ENCODE measurements around the gene IGF1R. TPM values are rescaled to one million over a fixed set of nuclear protein-coding genes. Genes with fewer than 3 reads are reported as not detected.
"Not testable (repeated sequence)": the region's sequence is repeated elsewhere in the genome, so short reads cannot be mapped to it uniquely, and the experiment has no call there.

Gene IGF1R
- total and polyA plus RNA-seq, 4 donors: 5.9 to 154 (median 27.6) TPM

DNA sequence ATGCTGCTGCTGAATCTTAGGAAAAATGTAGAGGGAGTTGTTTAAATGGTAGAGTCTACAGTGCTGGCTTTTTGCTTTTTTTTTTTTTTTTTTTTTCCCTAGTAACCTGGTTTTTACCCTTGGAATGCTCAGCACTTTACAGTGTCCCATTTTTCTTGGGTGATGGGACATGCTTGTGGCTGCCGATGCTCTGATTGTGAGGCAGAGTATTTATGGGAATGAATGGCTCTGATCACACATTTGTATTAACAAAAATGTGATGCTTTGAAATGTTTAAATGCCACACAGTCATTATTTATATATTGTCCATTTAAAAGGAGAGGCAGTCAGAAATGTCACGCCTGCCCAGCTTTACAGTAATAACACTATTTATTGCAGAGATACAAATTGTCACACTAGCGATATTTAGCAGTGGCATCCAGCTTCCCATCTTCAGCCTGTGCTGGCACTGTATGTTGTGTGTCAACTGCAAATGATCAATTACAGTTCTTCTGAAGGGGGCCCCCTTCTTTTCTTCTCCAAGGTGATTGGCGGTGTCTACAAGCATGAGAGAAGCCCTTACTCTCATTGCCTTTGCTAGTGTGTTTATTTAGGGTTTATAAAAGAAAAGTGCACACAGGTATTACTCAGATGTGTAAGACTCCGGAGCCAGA is 30.9 kb upstream of the IGF1R start:
- ATAC-seq (ENCODE audit: insufficient read depth, low FRiP score): no peak
- Histone ChIP-seq H3K4me1 (ENCODE audit: control insufficient read depth in 5 of 5, insufficient read depth in 5 of 5, low read length in 5 of 5) (no peaks in the 10 kb centered on the region), H3K9me3 (ENCODE audit: control insufficient read depth in 4 of 4, insufficient read depth in 3 of 4, low read length in 3 of 4) (no peaks in the 10 kb centered on the region), H3K36me3 (ENCODE audit: control insufficient read depth in 4 of 4, insufficient read depth in 4 of 4, low read length in 4 of 4) (no peaks in the 10 kb centered on the region), H3K27me3 (ENCODE audit: control insufficient read depth in 3 of 3, insufficient read depth in 3 of 3, low read length in 2 of 3) (peaks cover 0 to 23% (median 22%) of the 10 kb centered on the region in 3 donors), H3K27ac (ENCODE audit: low read depth in 1 of 2, low read length in 1 of 2) (no peak overlapping the region), H3K4me3 (no peak overlapping the region), H3K9ac (ENCODE audit: insufficient read depth in 1 of 2, low read length in 2 of 2) (no peak overlapping the region)
- TF ChIP-seq, protein P1, sequence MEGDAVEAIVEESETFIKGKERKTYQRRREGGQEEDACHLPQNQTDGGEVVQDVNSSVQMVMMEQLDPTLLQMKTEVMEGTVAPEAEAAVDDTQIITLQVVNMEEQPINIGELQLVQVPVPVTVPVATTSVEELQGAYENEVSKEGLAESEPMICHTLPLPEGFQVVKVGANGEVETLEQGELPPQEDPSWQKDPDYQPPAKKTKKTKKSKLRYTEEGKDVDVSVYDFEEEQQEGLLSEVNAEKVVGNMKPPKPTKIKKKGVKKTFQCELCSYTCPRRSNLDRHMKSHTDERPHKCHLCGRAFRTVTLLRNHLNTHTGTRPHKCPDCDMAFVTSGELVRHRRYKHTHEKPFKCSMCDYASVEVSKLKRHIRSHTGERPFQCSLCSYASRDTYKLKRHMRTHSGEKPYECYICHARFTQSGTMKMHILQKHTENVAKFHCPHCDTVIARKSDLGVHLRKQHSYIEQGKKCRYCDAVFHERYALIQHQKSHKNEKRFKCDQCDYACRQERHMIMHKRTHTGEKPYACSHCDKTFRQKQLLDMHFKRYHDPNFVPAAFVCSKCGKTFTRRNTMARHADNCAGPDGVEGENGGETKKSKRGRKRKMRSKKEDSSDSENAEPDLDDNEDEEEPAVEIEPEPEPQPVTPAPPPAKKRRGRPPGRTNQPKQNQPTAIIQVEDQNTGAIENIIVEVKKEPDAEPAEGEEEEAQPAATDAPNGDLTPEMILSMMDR (IDR thresholded peaks at IDR 0.05; ENCODE audit: control extremely low read depth, extremely low read depth): no peak
- DNase-seq: no peak
- 85 to 90% methylated on average over 5 of the region's 5 CpGs for WGBS, 2 donors

DNA sequence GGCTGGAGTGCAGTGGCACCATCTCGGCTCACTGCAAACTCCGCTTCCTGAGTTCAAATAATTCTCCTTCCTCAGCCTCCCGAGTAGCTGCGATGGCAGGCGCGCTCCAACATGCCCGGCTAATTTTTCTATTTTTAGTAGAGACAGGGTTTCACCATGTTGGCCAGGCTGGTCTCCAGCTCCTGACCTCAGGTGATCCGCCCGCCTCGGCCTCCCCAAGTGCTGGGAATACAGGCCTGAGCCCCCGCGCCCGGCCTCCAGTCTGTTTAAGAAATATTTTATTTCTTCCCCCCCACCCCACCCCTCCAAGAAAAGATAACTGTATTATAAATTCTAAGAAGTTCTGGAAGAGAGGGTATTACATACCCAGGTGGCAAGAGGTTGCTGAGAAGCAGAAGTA is 29.8 kb upstream of the IGF1R start:
- not testable (repeated sequence) for H3K9me3 ChIP-seq (ENCODE audit: control insufficient read depth in 4 of 4, insufficient read depth in 3 of 4, low read length in 3 of 4)

DNA sequence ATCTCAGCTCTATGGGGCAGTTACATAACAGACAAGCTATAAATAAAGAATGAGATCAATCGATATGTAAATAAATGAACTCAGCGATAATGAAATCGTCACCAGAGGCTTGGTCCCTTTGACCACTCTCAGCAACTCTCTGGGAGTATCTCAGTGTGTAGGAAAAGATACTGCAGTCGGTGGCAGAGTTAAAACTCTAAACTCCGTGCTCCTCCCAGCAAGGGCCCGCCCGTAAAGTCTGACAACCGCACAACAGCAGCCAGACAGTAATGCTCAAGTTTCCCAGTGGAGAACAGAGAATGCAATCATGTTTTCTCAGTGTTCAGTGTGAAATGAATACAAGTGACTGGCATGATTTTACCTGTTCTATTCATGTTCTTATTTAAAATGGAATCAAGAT is 28.3 kb upstream of the IGF1R start:
- no peaks in the 10 kb centered on the region for H3K9me3 ChIP-seq (ENCODE audit: control insufficient read depth in 4 of 4, insufficient read depth in 3 of 4, low read length in 3 of 4)
- WGBS, 2 donors: 87 to 90% methylated on average over 8 of the region's 8 CpGs
- no peak overlapping the region for H3K27ac ChIP-seq (ENCODE audit: low read depth in 1 of 2, low read length in 1 of 2)
- H3K27me3 ChIP-seq (ENCODE audit: control insufficient read depth in 3 of 3, insufficient read depth in 3 of 3, low read length in 2 of 3): peaks cover 0 to 36% (median 31%) of the 10 kb centered on the region in 3 donors
- no peaks in the 10 kb centered on the region for H3K4me1 ChIP-seq (ENCODE audit: control insufficient read depth in 5 of 5, insufficient read depth in 5 of 5, low read length in 5 of 5)
- no peaks in the 10 kb centered on the region for H3K36me3 ChIP-seq (ENCODE audit: control insufficient read depth in 4 of 4, insufficient read depth in 4 of 4, low read length in 4 of 4)
- ATAC-seq (ENCODE audit: insufficient read depth, low FRiP score) (no peak), DNase-seq (no peak)
- no peak overlapping the region for H3K4me3 ChIP-seq
- TF ChIP-seq, protein P1 (IDR thresholded peaks at IDR 0.05; ENCODE audit: control extremely low read depth, extremely low read depth): no peak
- no peak overlapping the region for H3K9ac ChIP-seq (ENCODE audit: insufficient read depth in 1 of 2, low read length in 2 of 2)

More for the DNA sequence above, 29.8 kb upstream of the IGF1R start:
- H3K27ac ChIP-seq (ENCODE audit: low read depth in 1 of 2, low read length in 1 of 2); H3K4me1 ChIP-seq (ENCODE audit: control insufficient read depth in 5 of 5, insufficient read depth in 5 of 5, low read length in 5 of 5); ATAC-seq (ENCODE audit: insufficient read depth, low FRiP score); H3K36me3 ChIP-seq (ENCODE audit: control insufficient read depth in 4 of 4, insufficient read depth in 4 of 4, low read length in 4 of 4); H3K4me3 ChIP-seq; DNase-seq; H3K9ac ChIP-seq (ENCODE audit: insufficient read depth in 1 of 2, low read length in 2 of 2): not testable (repeated sequence)
- peaks cover 0 to 25% (median 25%) of the 10 kb centered on the region in 3 donors for H3K27me3 ChIP-seq (ENCODE audit: control insufficient read depth in 3 of 3, insufficient read depth in 3 of 3, low read length in 2 of 3)
- WGBS, 2 donors: 90 to 91% methylated on average over 13 of the region's 13 CpGs

DNA sequence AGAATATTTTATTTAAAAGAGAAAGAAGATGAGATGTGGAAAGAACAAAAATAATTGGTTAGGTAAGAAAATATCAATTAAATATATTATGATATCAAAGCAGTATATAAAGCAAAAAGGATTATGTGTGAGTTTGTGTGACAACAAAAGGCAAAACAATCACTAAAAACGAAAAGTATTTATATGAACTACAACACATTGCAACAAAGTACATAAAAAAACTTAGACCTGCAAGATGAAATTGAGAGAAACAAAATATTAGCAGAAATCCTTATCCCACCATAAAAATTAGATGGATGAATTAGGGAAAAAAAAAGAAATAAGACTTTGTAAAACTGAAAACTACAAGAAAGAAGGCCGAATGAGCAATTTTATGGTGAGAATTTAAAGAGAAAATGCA is 27.3 kb upstream of the IGF1R start:
- 48 to 86% methylated on average over 2 of the region's 2 CpGs for WGBS, 2 donors
- Histone ChIP-seq H3K27ac (ENCODE audit: low read depth in 1 of 2, low read length in 1 of 2) (no peak overlapping the region), H3K4me1 (ENCODE audit: control insufficient read depth in 5 of 5, insufficient read depth in 5 of 5, low read length in 5 of 5) (no peaks in the 10 kb centered on the region), H3K4me3 (no peak overlapping the region), H3K36me3 (ENCODE audit: control insufficient read depth in 4 of 4, insufficient read depth in 4 of 4, low read length in 4 of 4) (no peaks in the 10 kb centered on the region), H3K27me3 (ENCODE audit: control insufficient read depth in 3 of 3, insufficient read depth in 3 of 3, low read length in 2 of 3) (peaks cover 0 to 36% (median 31%) of the 10 kb centered on the region in 3 donors), H3K9ac (ENCODE audit: insufficient read depth in 1 of 2, low read length in 2 of 2) (no peak overlapping the region), H3K9me3 (ENCODE audit: control insufficient read depth in 4 of 4, insufficient read depth in 3 of 4, low read length in 3 of 4) (no peaks in the 10 kb centered on the region)
- ATAC-seq (ENCODE audit: insufficient read depth, low FRiP score): no peak
- TF ChIP-seq, protein P1 (IDR thresholded peaks at IDR 0.05; ENCODE audit: control extremely low read depth, extremely low read depth): no peak
- DNase-seq: no peak

Measured in lung (tissue), 12 donors.